H9 (cell line): ENCODE data around the gene PRKAR2A. TPM values are rescaled to one million over a fixed set of nuclear protein-coding genes. Genes with fewer than 3 reads are reported as not detected.
"Not testable (repeated sequence)": the region's sequence is repeated elsewhere in the genome, so short reads cannot be mapped to it uniquely, and the experiment has no call there.

Experiments
- DNase-seq: peaks from one replicate; pipeline ENCODE4 v3.0.0-alpha.2; 2017
- H2AFZ ChIP-seq: one replicate; pipeline ENCODE4 v1.6.1; 2013; ENCODE audit warnings: mild to moderate bottlenecking, low read length, control low read depth, moderate library complexity
- H2AK5ac ChIP-seq: 2 replicates; pipeline ENCODE4 v1.6.1; 2013; ENCODE audit warnings: low read length, control low read depth, mixed read lengths; ENCODE audit not compliant: insufficient read length
- H2BK120ac ChIP-seq: one replicate; pipeline ENCODE4 v1.6.1; 2013; ENCODE audit warnings: low read depth, mild to moderate bottlenecking, low read length, control low read depth, inconsistent platforms; ENCODE audit not compliant: poor library complexity, severe bottlenecking
- H2BK12ac ChIP-seq: 2 replicates; pipeline ENCODE4 v1.6.1; 2013; ENCODE audit warnings: low read length, control low read depth, mixed read lengths, low read depth; ENCODE audit not compliant: insufficient read length
- H2BK15ac ChIP-seq: 2 replicates; pipeline ENCODE4 v1.6.1; 2013; ENCODE audit warnings: low read depth, low read length, control low read depth
- H2BK20ac ChIP-seq: one replicate; pipeline ENCODE4 v1.6.1; 2013; ENCODE audit warnings: low read depth, mild to moderate bottlenecking, low read length, control low read depth, inconsistent platforms; ENCODE audit not compliant: poor library complexity, severe bottlenecking
- H2BK5ac ChIP-seq: 2 replicates; pipeline ENCODE4 v1.6.1; 2013; ENCODE audit warnings: low read length, control low read depth, mixed read lengths; ENCODE audit not compliant: insufficient read length
- H3K14ac ChIP-seq: 2 replicates; pipeline ENCODE4 v1.6.1; 2013; ENCODE audit warnings: low read length, control low read depth; ENCODE audit not compliant: insufficient read depth
- H3K18ac ChIP-seq: 2 replicates; pipeline ENCODE4 v1.6.1; 2013; ENCODE audit warnings: low read depth, mild to moderate bottlenecking, mixed read lengths, low read length, control low read depth; ENCODE audit not compliant: insufficient read length
- H3K23ac ChIP-seq: 2 replicates; pipeline ENCODE4 v1.6.1; 2013; ENCODE audit warnings: low read length, control low read depth, mixed read lengths, low read depth; ENCODE audit not compliant: insufficient read length
- H3K23me2 ChIP-seq: 2 replicates; pipeline ENCODE4 v1.6.1; 2013; ENCODE audit warnings: low read depth, mild to moderate bottlenecking, mixed read lengths, low read length, control low read depth; ENCODE audit not compliant: insufficient read length, poor library complexity, severe bottlenecking
- H3K27ac ChIP-seq: 2 replicates; pipeline ENCODE4 v1.5.1; 2013; ENCODE audit warnings: low read length, control low read depth, mixed read lengths, low read depth; ENCODE audit not compliant: insufficient read length
- H3K27me3 ChIP-seq: 2 replicates; pipeline ENCODE4 v1.6.1; 2013; ENCODE audit warnings: low read length, control low read depth, inconsistent platforms; ENCODE audit not compliant: insufficient read depth
- H3K4ac ChIP-seq: 2 replicates; pipeline ENCODE4 v1.6.1; 2013; ENCODE audit warnings: low read depth, mild to moderate bottlenecking, control low read depth, inconsistent platforms, low read length, moderate library complexity
- H3K4me1 ChIP-seq: 2 replicates; pipeline ENCODE4 v1.6.1; 2013; ENCODE audit warnings: low read length, control low read depth, inconsistent platforms; ENCODE audit not compliant: insufficient read depth
- H3K4me2 ChIP-seq: 2 replicates; pipeline ENCODE4 v1.6.1; 2013; ENCODE audit warnings: low read length, control low read depth, mixed read lengths; ENCODE audit not compliant: insufficient read length, insufficient read depth
- H3K56ac ChIP-seq: 2 replicates; pipeline ENCODE4 v1.6.1; 2013; ENCODE audit warnings: low read depth, mild to moderate bottlenecking, mixed read lengths, low read length, control low read depth; ENCODE audit not compliant: insufficient read length
- H3K79me1 ChIP-seq: 2 replicates; pipeline ENCODE4 v1.6.1; 2013; ENCODE audit warnings: low read depth, mild to moderate bottlenecking, moderate library complexity, low read length, control low read depth, inconsistent platforms; ENCODE audit not compliant: insufficient read depth, poor library complexity, severe bottlenecking
- H3K79me2 ChIP-seq: 2 replicates; pipeline ENCODE4 v1.6.1; 2013; ENCODE audit warnings: low read length, control low read depth, inconsistent platforms; ENCODE audit not compliant: insufficient read depth
- H3K9ac ChIP-seq: 2 replicates; pipeline ENCODE4 v1.6.1; 2013; ENCODE audit warnings: low read length, control low read depth, mixed read lengths; ENCODE audit not compliant: insufficient read length; ENCODE audit errors: extremely low read depth
- H3K9me3 ChIP-seq: one replicate; pipeline ENCODE4 v1.6.1; 2013; ENCODE audit warnings: low read depth, low read length, inconsistent platforms; ENCODE audit not compliant: control insufficient read depth
- H3T11ph ChIP-seq: one replicate; pipeline ENCODE4 v1.6.1; 2013; ENCODE audit warnings: mild to moderate bottlenecking, low read length, control low read depth, inconsistent platforms
- H4K20me1 ChIP-seq: one replicate; pipeline ENCODE4 v1.6.1; 2013; ENCODE audit not compliant: control insufficient read depth, insufficient read length, insufficient read depth
- H4K5ac ChIP-seq: 2 replicates; pipeline ENCODE4 v1.6.1; 2013; ENCODE audit warnings: low read depth, mild to moderate bottlenecking, mixed read lengths, low read length, control low read depth; ENCODE audit not compliant: insufficient read length
- H4K8ac ChIP-seq: replicated peaks from 2 replicates; pipeline ENCODE4 v1.6.1; 2013; ENCODE audit warnings: low read length, control low read depth, mixed read lengths, low read depth; ENCODE audit not compliant: insufficient read length
- H4K91ac ChIP-seq: 2 replicates; pipeline ENCODE4 v1.6.1; 2013; ENCODE audit warnings: low read depth, mild to moderate bottlenecking, moderate library complexity, mixed read lengths, low read length, control low read depth; ENCODE audit not compliant: insufficient read length
- H3K27ac Mint-ChIP-seq, 3 experiments: 2 replicates in 2 of 3; 3 replicates in 1 of 3; pipeline ENCODE4 v1.8.0; 2020 to 2021; ENCODE audit warnings: mixed read lengths in 3 of 3, mild to moderate bottlenecking in 1 of 3, moderate library complexity in 1 of 3
- H3K27me3 Mint-ChIP-seq: 2 replicates; pipeline ENCODE4 v1.8.0; 2021; ENCODE audit warnings: low read depth, mild to moderate bottlenecking, moderate library complexity, mixed read lengths
- H3K36me3 Mint-ChIP-seq, 3 experiments: 2 replicates in 2 of 3; 3 replicates in 1 of 3; pipeline ENCODE4 v1.8.0; 2020 to 2021; ENCODE audit warnings: low read depth in 3 of 3, mixed read lengths in 3 of 3; ENCODE audit not compliant: insufficient read depth in 1 of 3
- H3K4me1 Mint-ChIP-seq, 2 experiments: 2 replicates each; pipeline ENCODE4 v1.8.0; 2020; ENCODE audit warnings: mixed read lengths in 2 of 2
- H3K4me3 Mint-ChIP-seq, 2 experiments: 2 replicates in 1 of 2; 3 replicates in 1 of 2; pipeline ENCODE4 v1.8.0; 2020 to 2021; ENCODE audit warnings: mild to moderate bottlenecking in 2 of 2, mixed read lengths in 2 of 2, moderate library complexity in 1 of 2
- H3K9me3 Mint-ChIP-seq, 2 experiments: 2 replicates in 1 of 2; 3 replicates in 1 of 2; pipeline ENCODE4 v1.8.0; 2020; ENCODE audit warnings: mild to moderate bottlenecking in 2 of 2, mixed read lengths in 2 of 2, moderate library complexity in 1 of 2
- CTCF ChIP-seq: fragments of 200-600 bp; sonication (generic); conservative IDR thresholded peaks from 3 replicates; pipeline ENCODE4 v1.8.0; 2021; ENCODE audit warnings: antibody characterized with exemption, mild to moderate bottlenecking
- WGBS: extraction: QIAGEN DNeasy Blood & Tissue Kit; methylation state at CpG from one replicate; pipeline ENCODE4 v1.1.7; 2013; ENCODE audit warnings: missing lambda C conversion rate, low lambda C conversion rate, mixed read lengths; ENCODE audit not compliant: insufficient read length; ENCODE audit errors: extremely low coverage; 5-methylcytosine and 5-hydroxymethylcytosine counted together
- total RNA-seq: library from RNA; stranded (reverse); gene quantifications from 2 replicates; pipeline ENCODE4 v1.2.1, GENCODE V29; 2021

Gene PRKAR2A
- total RNA-seq, 1 experiment from 2014 or later = 39.1 TPM

GRCh38 chr3:48743773-48744172 lies 103.9 kb downstream of the PRKAR2A start:
- no peak overlapping the region for H4K8ac ChIP-seq
- H3K4me2 ChIP-seq = no peak overlapping the region
- no peaks in the 10 kb centered on the region for H3K9me3 Mint-ChIP-seq
- no peak overlapping the region for H3K4ac ChIP-seq
- no peak for DNase-seq
- H2BK20ac ChIP-seq = no peak overlapping the region
- no peaks in the 10 kb centered on the region for H4K20me1 ChIP-seq
- no peak overlapping the region for H3K27ac ChIP-seq
- no peak overlapping the region for H4K91ac ChIP-seq
- H3T11ph ChIP-seq = no peak overlapping the region
- H3K9me3 ChIP-seq = no peaks in the 10 kb centered on the region
- no peak overlapping the region for H3K23ac ChIP-seq
- no peaks in the 10 kb centered on the region for H3K79me2 ChIP-seq
- no peak overlapping the region for H2AK5ac ChIP-seq
- TF ChIP-seq CTCF = no peak
- H3K79me1 ChIP-seq = no peaks in the 10 kb centered on the region
- no peak overlapping the region for H3K56ac ChIP-seq
- H4K5ac ChIP-seq = no peak overlapping the region
- H3K14ac ChIP-seq = no peak overlapping the region
- no peaks in the 10 kb centered on the region for H3K27me3 Mint-ChIP-seq
- H3K4me1 Mint-ChIP-seq = no peaks in the 10 kb centered on the region; a peak in 1 of 4 replicates
- no peak overlapping the region for H2BK120ac ChIP-seq
- no peak overlapping the region for H3K27ac Mint-ChIP-seq
- no peak overlapping the region for H3K4me3 Mint-ChIP-seq
- H2BK15ac ChIP-seq = no peak overlapping the region
- no peaks in the 10 kb centered on the region for H3K4me1 ChIP-seq
- no CpG with 5 or more reads among the region's 7 CpGs for WGBS
- H3K9ac ChIP-seq = no peak overlapping the region
- no peak overlapping the region for H2BK12ac ChIP-seq
- no peaks in the 10 kb centered on the region for H3K27me3 ChIP-seq
- H2BK5ac ChIP-seq = no peak overlapping the region
- H3K36me3 Mint-ChIP-seq = peaks cover 0 to 5% (median 4%) of the 10 kb centered on the region in 3 experiments; a peak in 2 of 7 replicates
- no peak overlapping the region for H2AFZ ChIP-seq
- no peak overlapping the region for H3K18ac ChIP-seq
- H3K23me2 ChIP-seq = no peaks in the 10 kb centered on the region

- DNase-seq, H3K27ac ChIP-seq, H3K36me3 Mint-ChIP-seq, H4K8ac ChIP-seq, H3K27me3 Mint-ChIP-seq, H3K23me2 ChIP-seq, H3K9me3 Mint-ChIP-seq, H3K56ac ChIP-seq, H2AK5ac ChIP-seq, H4K5ac ChIP-seq, H2BK15ac ChIP-seq, H3K4me3 Mint-ChIP-seq, H3K79me2 ChIP-seq, H3K4me1 Mint-ChIP-seq, H3K4ac ChIP-seq, H2BK120ac ChIP-seq, H3K27ac Mint-ChIP-seq, H2BK20ac ChIP-seq, H3K79me1 ChIP-seq, H3K4me1 ChIP-seq, H3K4me2 ChIP-seq, H4K20me1 ChIP-seq, H4K91ac ChIP-seq, H2AFZ ChIP-seq, H3K9ac ChIP-seq, H3K18ac ChIP-seq, H3T11ph ChIP-seq, H2BK12ac ChIP-seq, H3K14ac ChIP-seq, H3K27me3 ChIP-seq, H3K23ac ChIP-seq, H2BK5ac ChIP-seq, H3K9me3 ChIP-seq: not testable (repeated sequence)
- no CpG with 5 or more reads among the region's 10 CpGs for WGBS
Measured at GRCh38 chr3:48741226-48741625, 106.4 kb downstream of the PRKAR2A start.
